SH-SY5Y (cell line): Measurements from ENCODE around the gene MED27.

Experiments used
- GATA2 ChIP-seq: IDR thresholded peaks from 2 replicates; pipeline ENCODE4 v1.6.1; 2011; ENCODE audit warnings: mild to moderate bottlenecking, low read depth, low read length
- GATA3 ChIP-seq: IDR thresholded peaks from 2 replicates; pipeline ENCODE4 v1.6.1; 2011; ENCODE audit warnings: low read depth, mild to moderate bottlenecking, low read length, moderate library complexity

GRCh38 chr9:131954299-131954698, 125.4 kb downstream of the MED27 start:
- TF ChIP-seq GATA2 (no peak), GATA3 (no peak)
